Mesenchymal stem cell (in vitro differentiated cells and primary cell): Measurements from ENCODE around the gene HARS2.

ENCODE experiments used
- DNase-seq: peaks from one replicate; pipeline ENCODE4 v3.0.0-alpha.2; 2013
- H2AFZ ChIP-seq: one replicate; pipeline ENCODE4 v1.6.1; 2013; ENCODE audit warnings: low read depth, mild to moderate bottlenecking, control low read depth, inconsistent platforms, low read length, moderate library complexity
- H2AK5ac ChIP-seq: 2 replicates; pipeline ENCODE4 v1.6.1; 2013; ENCODE audit warnings: low read length, moderate library complexity, mild to moderate bottlenecking, inconsistent platforms; ENCODE audit not compliant: severe bottlenecking
- H2BK120ac ChIP-seq: one replicate; pipeline ENCODE4 v1.6.1; 2013; ENCODE audit warnings: low read depth, mild to moderate bottlenecking, inconsistent platforms, low read length, moderate library complexity
- H2BK12ac ChIP-seq, 2 experiments: one replicate each; pipeline ENCODE4 v1.6.1; 2013; ENCODE audit warnings: inconsistent platforms in 2 of 2, low read length in 2 of 2, mild to moderate bottlenecking in 2 of 2, moderate library complexity in 2 of 2, control low read depth in 1 of 2
- H2BK15ac ChIP-seq: one replicate; pipeline ENCODE4 v1.6.1; 2013; ENCODE audit warnings: mild to moderate bottlenecking, low read depth, inconsistent platforms; ENCODE audit not compliant: poor library complexity, severe bottlenecking
- H2BK5ac ChIP-seq: 2 replicates; pipeline ENCODE4 v1.6.1; 2013; ENCODE audit warnings: low read depth, mild to moderate bottlenecking, low read length, control low read depth, inconsistent platforms; ENCODE audit not compliant: poor library complexity, severe bottlenecking
- H3K14ac ChIP-seq, 2 experiments: one replicate each; pipeline ENCODE4 v1.6.1; 2013; ENCODE audit warnings: inconsistent platforms in 2 of 2, low read length in 2 of 2, control low read depth in 1 of 2, mild to moderate bottlenecking in 1 of 2, moderate library complexity in 1 of 2
- H3K18ac ChIP-seq, 2 experiments: one replicate each; pipeline ENCODE4 v1.6.1; 2013; ENCODE audit warnings: inconsistent platforms in 2 of 2, low read length in 2 of 2, control low read depth in 1 of 2, low read depth in 1 of 2, mild to moderate bottlenecking in 1 of 2
- H3K23ac ChIP-seq, 2 experiments: one replicate each; pipeline ENCODE4 v1.6.1; 2013; ENCODE audit warnings: inconsistent platforms in 2 of 2, low read length in 2 of 2, mild to moderate bottlenecking in 2 of 2, moderate library complexity in 2 of 2, control low read depth in 1 of 2
- H3K27ac ChIP-seq: 2 replicates; pipeline ENCODE4 v1.5.1; 2013; ENCODE audit warnings: mild to moderate bottlenecking, moderate library complexity, low read length, control low read depth, inconsistent platforms; ENCODE audit not compliant: poor library complexity, severe bottlenecking
- H3K27me3 ChIP-seq, 2 experiments: 2 replicates each; pipeline versions ENCODE4 v1.6.1 to v1.7.0; 2013; ENCODE audit warnings: low read length in 2 of 2, mild to moderate bottlenecking in 2 of 2, moderate library complexity in 2 of 2, control low read depth in 1 of 2, inconsistent platforms in 1 of 2; ENCODE audit not compliant: control insufficient read depth in 1 of 2, insufficient read depth in 1 of 2
- H3K36me3 ChIP-seq, 2 experiments: 2 replicates each; pipeline versions ENCODE4 v1.6.1 to v1.7.0; 2013; ENCODE audit warnings: low read length in 2 of 2, control low read depth in 1 of 2, inconsistent platforms in 1 of 2, low read depth in 1 of 2, mild to moderate bottlenecking in 1 of 2; ENCODE audit not compliant: insufficient read depth in 2 of 2, control insufficient read depth in 1 of 2
- H3K4ac ChIP-seq, 2 experiments: one replicate each; pipeline ENCODE4 v1.6.1; 2013; ENCODE audit warnings: inconsistent platforms in 2 of 2, low read length in 2 of 2, mild to moderate bottlenecking in 2 of 2, moderate library complexity in 2 of 2, control low read depth in 1 of 2, low read depth in 1 of 2
- H3K4me1 ChIP-seq: 2 replicates; pipeline ENCODE4 v1.6.1; 2013; ENCODE audit warnings: low read depth, low read length, control low read depth; ENCODE audit not compliant: control insufficient read depth, insufficient read depth
- H3K4me2 ChIP-seq: 2 replicates; pipeline ENCODE4 v1.6.1; 2013; ENCODE audit warnings: low read length, mild to moderate bottlenecking, inconsistent platforms; ENCODE audit not compliant: poor library complexity, severe bottlenecking
- H3K4me3 ChIP-seq, 2 experiments: 2 replicates each; pipeline versions ENCODE4 v1.5.1 to v1.7.0; 2013; ENCODE audit warnings: low read length in 2 of 2, mild to moderate bottlenecking in 2 of 2, control low read depth in 1 of 2, low read depth in 1 of 2; ENCODE audit not compliant: insufficient read depth in 1 of 2
- H3K79me1 ChIP-seq: replicated peaks from 2 replicates; pipeline ENCODE4 v1.6.1; 2013; ENCODE audit warnings: mild to moderate bottlenecking, control low read depth, low read length, inconsistent platforms; ENCODE audit not compliant: poor library complexity, severe bottlenecking
- H3K9ac ChIP-seq: 2 replicates; pipeline ENCODE4 v1.7.0; 2013; ENCODE audit warnings: mild to moderate bottlenecking, low read length, moderate library complexity
- H3K9me3 ChIP-seq: 2 replicates; pipeline ENCODE4 v1.7.0; 2013; ENCODE audit warnings: mild to moderate bottlenecking, low read length; ENCODE audit not compliant: control insufficient read depth
- H4K8ac ChIP-seq: one replicate; pipeline ENCODE4 v1.6.1; 2013; ENCODE audit warnings: inconsistent platforms, mild to moderate bottlenecking, low read length, moderate library complexity
- H4K91ac ChIP-seq: one replicate; pipeline ENCODE4 v1.6.1; 2013; ENCODE audit warnings: mild to moderate bottlenecking, low read length, inconsistent platforms
- WGBS: methylation state at CpG from one replicate; pipeline ENCODE4 v1.1.7; 2013; ENCODE audit warnings: mixed read lengths; 5-methylcytosine and 5-hydroxymethylcytosine counted together
- small RNA-seq: library from polyadenylated mRNA; stranded (forward); fragments of <200 nt; extraction: miRNeasy Mini kit (QIAGEN cat#:217004); gene quantifications from one replicate; pipeline ENCODE3, GENCODE V24; 2013; ENCODE audit warnings: low read depth

The HARS2 gene

GRCh38 chr5:140734354-140734753, 43.1 kb downstream of the HARS2 start:
- Histone ChIP-seq H3K36me3 (no peaks in the 10 kb centered on the region), H3K79me1 (no peaks in the 10 kb centered on the region), H3K4me3 (no peak overlapping the region), H2BK12ac (no peak overlapping the region), H4K8ac (no peak overlapping the region), H2BK5ac (no peak overlapping the region), H3K4ac (no peak overlapping the region), H3K4me2 (no peak overlapping the region), H3K9me3 (peaks cover 16% of the 10 kb centered on the region), H3K27me3 (no peaks in the 10 kb centered on the region), H3K4me1 (no peaks in the 10 kb centered on the region), H3K18ac (no peak overlapping the region), H2AFZ (no peak overlapping the region), H3K14ac (no peak overlapping the region), H3K27ac (no peak overlapping the region), H2AK5ac (no peak overlapping the region), H2BK15ac (no peak overlapping the region), H3K23ac (no peak overlapping the region), H3K9ac (no peak overlapping the region), H4K91ac (no peak overlapping the region), H2BK120ac (no peak overlapping the region)
- DNase-seq = peak; percentile 28
- WGBS = 94% methylated on average over 6 of the region's 7 CpGs

DNA sequence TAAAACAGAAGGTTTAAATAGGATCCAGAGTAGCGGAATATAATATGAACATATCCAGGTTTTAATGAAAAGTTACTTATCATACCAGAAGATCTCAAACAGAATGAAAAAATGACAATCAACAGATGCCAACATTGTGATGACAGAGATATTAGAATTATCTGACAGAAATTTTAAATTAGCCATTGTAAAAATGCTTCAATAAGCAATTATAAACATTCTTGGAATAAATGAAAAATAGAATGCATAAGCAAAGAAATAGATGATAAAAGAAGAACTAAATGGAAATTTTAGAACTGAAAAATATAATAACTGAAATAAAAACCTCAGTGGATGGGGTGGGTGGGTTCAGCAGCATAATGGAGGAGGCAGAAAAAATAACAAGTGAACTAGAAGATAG, 46.2 kb downstream of the HARS2 start:
- Histone ChIP-seq H3K79me1 (no peaks in the 10 kb centered on the region), H3K27ac (no peak overlapping the region), H2BK12ac (no peak overlapping the region), H3K18ac (no peak overlapping the region), H3K4me2 (no peak overlapping the region), H2BK15ac (no peak overlapping the region), H3K9ac (no peak overlapping the region), H3K27me3 (no peaks in the 10 kb centered on the region), H2BK5ac (no peak overlapping the region), H3K23ac (no peak overlapping the region), H2BK120ac (no peak overlapping the region), H3K36me3 (no peaks in the 10 kb centered on the region), H3K14ac (no peak overlapping the region), H3K4me1 (no peaks in the 10 kb centered on the region), H3K4ac (no peak overlapping the region), H4K8ac (no peak overlapping the region), H2AFZ (no peak overlapping the region), H4K91ac (no peak overlapping the region), H3K9me3 (peaks cover 35% of the 10 kb centered on the region), H3K4me3 (no peak overlapping the region), H2AK5ac (no peak overlapping the region)
- no CpG with 5 or more reads among the region's 1 CpG for WGBS
- no peak for DNase-seq

GRCh38 chr5:140741967-140742366, 50.7 kb downstream of the HARS2 start:
- no peak overlapping the region for H3K18ac ChIP-seq
- no peaks in the 10 kb centered on the region for H3K27me3 ChIP-seq
- H3K4ac ChIP-seq = no peak overlapping the region

More at GRCh38 chr5:140741967-140742366, 50.7 kb downstream of the HARS2 start:
- Histone ChIP-seq H2BK12ac (no peak overlapping the region), H3K9me3 (peaks cover 50% of the 10 kb centered on the region), H2AK5ac (no peak overlapping the region), H2AFZ (no peak overlapping the region), H3K14ac (no peak overlapping the region), H3K79me1 (no peaks in the 10 kb centered on the region), H2BK15ac (no peak overlapping the region), H4K8ac (no peak overlapping the region), H3K4me1 (no peaks in the 10 kb centered on the region), H3K36me3 (no peaks in the 10 kb centered on the region), H3K9ac (no peak overlapping the region), H2BK5ac (no peak overlapping the region), H3K4me2 (no peak overlapping the region), H3K23ac (no peak overlapping the region), H3K4me3 (no peak overlapping the region), H3K27ac (no peak overlapping the region), H4K91ac (no peak overlapping the region), H2BK120ac (no peak overlapping the region)
- DNase-seq = no peak
- 46% methylated on average over 1 of the region's 1 CpG for WGBS

Small RNAs within 50 kb of the gene (small RNA-seq; reads per million reads assigned to genes)
- 347 reads per million, percentile 95 among the genes with 10 or more reads in this experiment for gene VTRNA1-1
- gene VTRNA1-2 = 73.6 reads per million, percentile 92 among the genes with 10 or more reads in this experiment
- 30.2 reads per million, percentile 89 among the genes with 10 or more reads in this experiment for gene VTRNA1-3
